Stimulated activated memory B cell treated with anti-CD40 and anti-IgM and Interleukin-4, amounts not matched to agents 10 μg/mL and 1 μg/mL and 100 μg/mL, for 72 hours (primary cell): Measurements from ENCODE around the gene ZNF774.
"Not testable (repeated sequence)": the region's sequence is repeated elsewhere in the genome, so short reads cannot be mapped to it uniquely, and the experiment has no call there.

Experiments used
- ATAC-seq: fragments of 150-1000 bp; cut with Tn5 transposase; 2 replicates; pipeline ENCODE4 v1.10.0; 2021
- H3K27ac Mint-ChIP-seq: one replicate; pipeline ENCODE4 v1.8.0; 2022; ENCODE audit warnings: mild to moderate bottlenecking, mixed read lengths
- H3K27me3 Mint-ChIP-seq: one replicate; pipeline ENCODE4 v1.8.0; 2022; ENCODE audit warnings: mixed read lengths
- H3K36me3 Mint-ChIP-seq: one replicate; pipeline ENCODE4 v1.8.0; 2022; ENCODE audit warnings: mixed read lengths
- H3K4me1 Mint-ChIP-seq: one replicate; pipeline ENCODE4 v1.8.0; 2022; ENCODE audit warnings: mixed read lengths
- H3K4me3 Mint-ChIP-seq: one replicate; pipeline ENCODE4 v1.8.0; 2022; ENCODE audit warnings: mild to moderate bottlenecking, moderate library complexity, mixed read lengths
- H3K9me3 Mint-ChIP-seq: one replicate; pipeline ENCODE4 v1.8.0; 2022; ENCODE audit warnings: mixed read lengths

The ZNF774 gene

GRCh38 chr15:90352107-90352893, at the start of gene ZNF774:
Gene ZNF774, plus strand, starts transcription at chr15:90352284. Its CDS starts 2,377 bp downstream, at chr15:90354661.
- peak within 1 kb of the TSS; percentile 82 for H3K27ac Mint-ChIP-seq
- H3K4me3 Mint-ChIP-seq, result peak within 1 kb of the TSS; percentile 87
- no peaks in the 10 kb centered on the region for H3K36me3 Mint-ChIP-seq
- ATAC-seq, result peak; percentile 99
- H3K4me1 Mint-ChIP-seq, result peaks cover 12% of the 10 kb centered on the region
- no peaks in the 10 kb centered on the region for H3K27me3 Mint-ChIP-seq
- no peaks in the 10 kb centered on the region for H3K9me3 Mint-ChIP-seq

- not testable (repeated sequence) for H3K36me3 Mint-ChIP-seq, H3K4me3 Mint-ChIP-seq, H3K27ac Mint-ChIP-seq, H3K9me3 Mint-ChIP-seq, H3K27me3 Mint-ChIP-seq, ATAC-seq
- peaks cover 22% of the 10 kb centered on the region for H3K4me1 Mint-ChIP-seq
Observed at GRCh38 chr15:90305355-90305754, 46.7 kb upstream of the ZNF774 start.

DNA sequence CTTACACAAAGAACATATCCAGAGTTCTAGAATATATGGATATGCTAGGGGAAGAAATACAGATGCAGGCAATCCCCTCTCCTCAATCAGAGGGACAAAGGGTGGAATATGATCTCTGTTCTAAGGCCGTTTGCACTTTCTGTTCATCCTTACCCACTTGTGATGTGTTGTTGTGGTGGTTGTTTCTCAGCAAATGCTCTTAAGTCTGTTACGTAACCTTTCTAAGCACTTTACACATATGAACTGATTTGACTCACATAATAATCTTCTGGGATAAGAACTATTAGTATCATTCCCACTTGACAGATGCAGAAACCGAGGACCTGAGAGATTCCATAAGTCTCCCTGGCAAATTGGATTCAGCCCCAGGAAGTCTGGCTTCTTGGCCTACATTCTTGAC, 46.2 kb upstream of the ZNF774 start:
- Mint-ChIP-seq H3K27ac (peak overlapping the region; percentile 44), H3K9me3 (no peaks in the 10 kb centered on the region), H3K4me1 (peaks cover 21% of the 10 kb centered on the region), H3K4me3 (peak overlapping the region; percentile 33), H3K27me3 (no peaks in the 10 kb centered on the region), H3K36me3 (no peaks in the 10 kb centered on the region)
- no peak for ATAC-seq

DNA sequence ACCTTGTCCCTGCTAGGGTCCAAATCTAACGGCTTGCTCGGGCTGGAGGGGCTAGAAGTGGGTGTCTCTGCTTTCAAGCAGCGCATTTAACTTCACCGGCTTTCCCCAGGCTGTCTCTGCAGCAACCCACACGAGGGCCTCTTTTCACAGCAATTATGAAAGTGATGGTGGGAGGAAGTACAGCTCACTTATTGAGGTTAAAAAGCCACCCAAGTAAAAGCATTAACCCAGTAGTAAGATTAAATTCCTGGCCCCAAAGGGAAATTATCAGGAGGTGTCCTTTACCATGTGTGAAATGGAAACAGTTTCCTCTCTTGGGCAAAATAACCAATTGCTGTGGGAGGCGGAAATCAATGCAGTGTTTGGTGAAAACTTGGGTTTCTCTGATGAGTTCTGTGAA, 45.5 kb upstream of the ZNF774 start:
- no peaks in the 10 kb centered on the region for H3K36me3 Mint-ChIP-seq
- H3K4me1 Mint-ChIP-seq, result peaks cover 15% of the 10 kb centered on the region
- H3K27ac Mint-ChIP-seq, result peak overlapping the region; percentile 44
- H3K27me3 Mint-ChIP-seq, result no peaks in the 10 kb centered on the region
- ATAC-seq, result peak; percentile 87
- H3K4me3 Mint-ChIP-seq, result peak overlapping the region; percentile 33
- no peaks in the 10 kb centered on the region for H3K9me3 Mint-ChIP-seq

GRCh38 chr15:90307661-90308060, 44.4 kb upstream of the ZNF774 start:
- ATAC-seq, result no peak
- Mint-ChIP-seq H3K27ac (no peak overlapping the region), H3K4me1 (peaks cover 15% of the 10 kb centered on the region)

GRCh38 chr15:90309020-90309419, 43.1 kb upstream of the ZNF774 start:
- Mint-ChIP-seq H3K4me1 (peaks cover 15% of the 10 kb centered on the region), H3K27ac (no peak overlapping the region), H3K36me3 (no peaks in the 10 kb centered on the region), H3K27me3 (no peaks in the 10 kb centered on the region), H3K9me3 (no peaks in the 10 kb centered on the region), H3K4me3 (no peak overlapping the region)
- no peak for ATAC-seq

More at GRCh38 chr15:90307661-90308060, 44.4 kb upstream of the ZNF774 start:
- Mint-ChIP-seq H3K36me3 (no peaks in the 10 kb centered on the region), H3K27me3 (no peaks in the 10 kb centered on the region), H3K9me3 (no peaks in the 10 kb centered on the region), H3K4me3 (no peak overlapping the region)

- no peaks in the 10 kb centered on the region for H3K36me3 Mint-ChIP-seq
- H3K4me1 Mint-ChIP-seq, result peaks cover 7% of the 10 kb centered on the region
- no peak overlapping the region for H3K27ac Mint-ChIP-seq
- H3K9me3 Mint-ChIP-seq, result no peaks in the 10 kb centered on the region
- no peak for ATAC-seq
- no peaks in the 10 kb centered on the region for H3K27me3 Mint-ChIP-seq
- H3K4me3 Mint-ChIP-seq, result no peak overlapping the region
Observed at GRCh38 chr15:90315278-90315982, 36.7 kb upstream of the ZNF774 start.

- peaks cover 10% of the 10 kb centered on the region for H3K4me1 Mint-ChIP-seq
- H3K4me3 Mint-ChIP-seq, result no peak overlapping the region
- no peak overlapping the region for H3K27ac Mint-ChIP-seq
- H3K9me3 Mint-ChIP-seq, result no peaks in the 10 kb centered on the region
- ATAC-seq, result no peak
- no peaks in the 10 kb centered on the region for H3K27me3 Mint-ChIP-seq
- no peaks in the 10 kb centered on the region for H3K36me3 Mint-ChIP-seq
Observed at GRCh38 chr15:90316139-90316538, 35.9 kb upstream of the ZNF774 start.

GRCh38 chr15:90318591-90318990, 33.5 kb upstream of the ZNF774 start:
- Mint-ChIP-seq H3K4me3 (no peak overlapping the region), H3K4me1 (peaks cover 10% of the 10 kb centered on the region), H3K27me3 (no peaks in the 10 kb centered on the region), H3K27ac (no peak overlapping the region), H3K9me3 (no peaks in the 10 kb centered on the region), H3K36me3 (no peaks in the 10 kb centered on the region)
- no peak for ATAC-seq

GRCh38 chr15:90320062-90320884, 31.8 kb upstream of the ZNF774 start:
- Mint-ChIP-seq H3K4me3 (no peak overlapping the region), H3K27me3 (peaks cover 2% of the 10 kb centered on the region), H3K27ac (no peak overlapping the region), H3K4me1 (peaks cover 10% of the 10 kb centered on the region), H3K36me3 (no peaks in the 10 kb centered on the region), H3K9me3 (no peaks in the 10 kb centered on the region)
- ATAC-seq, result peak; percentile 89

DNA sequence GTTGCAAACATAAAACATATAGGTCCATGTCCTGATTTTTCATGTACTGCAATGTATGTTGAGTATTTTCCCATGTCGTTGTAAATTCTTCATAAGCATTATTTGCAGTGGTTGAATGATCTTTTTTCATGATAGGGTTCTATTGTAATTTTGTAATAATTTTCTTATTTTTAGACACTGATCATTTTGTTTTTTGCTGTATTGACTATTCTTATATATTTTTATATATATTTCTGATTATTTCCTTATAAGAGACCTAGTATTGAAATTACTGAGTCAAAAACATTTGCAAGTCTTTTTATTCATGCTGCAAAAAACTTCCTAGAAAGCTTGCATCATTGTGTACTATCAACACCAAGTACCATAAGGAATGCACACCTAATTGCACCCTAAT, 31.2 kb upstream of the ZNF774 start:
- no peak for ATAC-seq
- H3K36me3 Mint-ChIP-seq, result no peaks in the 10 kb centered on the region
- H3K27ac Mint-ChIP-seq, result no peak overlapping the region
- peaks cover 8% of the 10 kb centered on the region for H3K27me3 Mint-ChIP-seq
- no peak overlapping the region for H3K4me3 Mint-ChIP-seq
- no peaks in the 10 kb centered on the region for H3K9me3 Mint-ChIP-seq
- peaks cover 15% of the 10 kb centered on the region for H3K4me1 Mint-ChIP-seq

GRCh38 chr15:90322538-90322937, 29.5 kb upstream of the ZNF774 start:
- Mint-ChIP-seq H3K4me3 (no peak overlapping the region), H3K36me3 (no peaks in the 10 kb centered on the region), H3K9me3 (no peaks in the 10 kb centered on the region), H3K27ac (no peak overlapping the region), H3K27me3 (peaks cover 10% of the 10 kb centered on the region), H3K4me1 (peaks cover 17% of the 10 kb centered on the region)
- ATAC-seq, result no peak

GRCh38 chr15:90325726-90326125, 26.4 kb upstream of the ZNF774 start:
- Mint-ChIP-seq H3K9me3 (no peaks in the 10 kb centered on the region), H3K36me3 (no peaks in the 10 kb centered on the region), H3K4me3 (no peak overlapping the region), H3K4me1 (peaks cover 7% of the 10 kb centered on the region), H3K27ac (no peak overlapping the region), H3K27me3 (peaks cover 10% of the 10 kb centered on the region)
- ATAC-seq, result peak; percentile 24

- no peak overlapping the region for H3K27ac Mint-ChIP-seq
Observed at GRCh38 chr15:90326441-90326840, 25.6 kb upstream of the ZNF774 start.

DNA sequence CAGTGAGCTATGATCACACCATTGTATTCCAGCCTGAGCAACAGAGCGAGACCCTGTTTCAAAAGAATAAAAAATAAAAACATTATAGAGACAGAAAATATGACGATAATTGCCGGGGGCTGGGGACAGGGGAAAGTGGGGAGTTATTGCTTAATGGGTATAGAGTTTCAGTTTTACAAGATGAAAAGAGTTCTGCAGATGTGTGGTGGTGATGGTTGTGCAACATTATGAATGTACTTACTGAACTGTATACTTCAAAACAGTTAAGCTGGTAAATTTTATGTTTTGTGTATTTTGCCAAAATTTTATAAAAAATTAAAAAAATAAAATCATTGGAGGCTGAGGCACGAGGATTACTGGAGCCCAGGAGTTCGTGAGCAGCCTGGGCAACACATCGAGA, 24.8 kb upstream of the ZNF774 start:
- no peak for ATAC-seq
- H3K9me3 Mint-ChIP-seq, result no peaks in the 10 kb centered on the region
- peaks cover 7% of the 10 kb centered on the region for H3K4me1 Mint-ChIP-seq
- no peak overlapping the region for H3K27ac Mint-ChIP-seq
- no peaks in the 10 kb centered on the region for H3K36me3 Mint-ChIP-seq
- peaks cover 10% of the 10 kb centered on the region for H3K27me3 Mint-ChIP-seq
- no peak overlapping the region for H3K4me3 Mint-ChIP-seq

More at GRCh38 chr15:90326441-90326840, 25.6 kb upstream of the ZNF774 start:
- Mint-ChIP-seq H3K9me3 (no peaks in the 10 kb centered on the region), H3K27me3 (peaks cover 10% of the 10 kb centered on the region), H3K36me3 (no peaks in the 10 kb centered on the region), H3K4me1 (peaks cover 7% of the 10 kb centered on the region), H3K4me3 (no peak overlapping the region)
- no peak for ATAC-seq
